Measurements from ENCODE around the gene MGA.

DNA sequence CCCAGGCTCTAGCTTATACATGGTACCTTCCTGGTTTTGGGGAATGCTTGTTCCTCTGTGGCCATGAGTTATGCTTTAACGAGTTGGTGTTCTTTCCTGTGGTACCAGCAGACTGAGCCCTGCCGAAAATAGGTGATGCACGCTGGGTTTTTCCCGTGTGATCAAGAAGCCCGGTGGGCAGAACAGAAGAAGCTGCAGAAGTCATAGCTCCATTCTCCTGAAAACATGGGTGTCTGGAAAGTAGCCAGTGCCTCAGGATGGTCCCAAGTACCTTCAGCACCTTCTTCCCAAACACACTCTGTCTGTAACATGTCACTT, 139.2 kb downstream of the MGA start:
- TF ChIP-seq, protein P1, sequence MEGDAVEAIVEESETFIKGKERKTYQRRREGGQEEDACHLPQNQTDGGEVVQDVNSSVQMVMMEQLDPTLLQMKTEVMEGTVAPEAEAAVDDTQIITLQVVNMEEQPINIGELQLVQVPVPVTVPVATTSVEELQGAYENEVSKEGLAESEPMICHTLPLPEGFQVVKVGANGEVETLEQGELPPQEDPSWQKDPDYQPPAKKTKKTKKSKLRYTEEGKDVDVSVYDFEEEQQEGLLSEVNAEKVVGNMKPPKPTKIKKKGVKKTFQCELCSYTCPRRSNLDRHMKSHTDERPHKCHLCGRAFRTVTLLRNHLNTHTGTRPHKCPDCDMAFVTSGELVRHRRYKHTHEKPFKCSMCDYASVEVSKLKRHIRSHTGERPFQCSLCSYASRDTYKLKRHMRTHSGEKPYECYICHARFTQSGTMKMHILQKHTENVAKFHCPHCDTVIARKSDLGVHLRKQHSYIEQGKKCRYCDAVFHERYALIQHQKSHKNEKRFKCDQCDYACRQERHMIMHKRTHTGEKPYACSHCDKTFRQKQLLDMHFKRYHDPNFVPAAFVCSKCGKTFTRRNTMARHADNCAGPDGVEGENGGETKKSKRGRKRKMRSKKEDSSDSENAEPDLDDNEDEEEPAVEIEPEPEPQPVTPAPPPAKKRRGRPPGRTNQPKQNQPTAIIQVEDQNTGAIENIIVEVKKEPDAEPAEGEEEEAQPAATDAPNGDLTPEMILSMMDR (IDR thresholded peaks at IDR 0.05; ENCODE audit: low read depth, low read length, poor library complexity, severe bottlenecking): no peak
- TF ChIP-seq EZH2phosphoT487 (IDR thresholded peaks at IDR 0.05; ENCODE audit: borderline replicate concordance, low read length): no peak

Measured in DOHH2 (cell line).